ENCODE data around the gene PARL.

The PARL gene

GRCh38 chr3:183818706-183819624 lies 65.7 kb downstream of the PARL start:
- in situ Hi-C loops (cut with MboI; ENCODE audit: low sequenced_read_pairs), result no loop called here

- in situ Hi-C loops (cut with MboI; ENCODE audit: low sequenced_read_pairs), result no loop called here
Measured at GRCh38 chr3:183818041-183818620, 66.5 kb downstream of the PARL start.

- in situ Hi-C loops (cut with MboI; ENCODE audit: low sequenced_read_pairs), result no loop called here
Measured at GRCh38 chr3:183817639-183818038, 67.0 kb downstream of the PARL start.

GRCh38 chr3:183816681-183817510 lies 67.8 kb downstream of the PARL start:
- in situ Hi-C loops (cut with MboI; ENCODE audit: low sequenced_read_pairs), result no loop called here

- in situ Hi-C loops (cut with MboI; ENCODE audit: low sequenced_read_pairs), result no loop called here
Measured at GRCh38 chr3:183815951-183816475, 68.7 kb downstream of the PARL start.

GRCh38 chr3:183815563-183815940 lies 69.1 kb downstream of the PARL start:
- in situ Hi-C loops (cut with MboI; ENCODE audit: low sequenced_read_pairs), result no loop called here

- in situ Hi-C loops (cut with MboI; ENCODE audit: low sequenced_read_pairs), result no loop called here
Measured at GRCh38 chr3:183814240-183814639, 70.4 kb downstream of the PARL start.

- in situ Hi-C loops (cut with MboI; ENCODE audit: low sequenced_read_pairs), result no loop called here
Measured at GRCh38 chr3:183812761-183813445, 71.8 kb downstream of the PARL start.

- in situ Hi-C loops (cut with MboI; ENCODE audit: low sequenced_read_pairs), result no loop called here
Measured at GRCh38 chr3:183811638-183812037, 73.0 kb downstream of the PARL start.

GRCh38 chr3:183810643-183811594 lies 73.8 kb downstream of the PARL start:
- in situ Hi-C loops (cut with MboI; ENCODE audit: low sequenced_read_pairs), result no loop called here

GRCh38 chr3:183809270-183809669 lies 75.4 kb downstream of the PARL start:
- in situ Hi-C loops (cut with MboI; ENCODE audit: low sequenced_read_pairs), result no loop called here

- in situ Hi-C loops (cut with MboI; ENCODE audit: low sequenced_read_pairs), result no loop called here
Measured at GRCh38 chr3:183808355-183808754, 76.3 kb downstream of the PARL start.

- in situ Hi-C loops (cut with MboI; ENCODE audit: low sequenced_read_pairs), result no loop called here
Measured at GRCh38 chr3:183807881-183808280, 76.8 kb downstream of the PARL start.

- in situ Hi-C loops (cut with MboI; ENCODE audit: low sequenced_read_pairs), result no loop called here
Measured at GRCh38 chr3:183807209-183807728, 77.4 kb downstream of the PARL start.

GRCh38 chr3:183802989-183803388 lies 81.7 kb downstream of the PARL start:
- in situ Hi-C loops (cut with MboI; ENCODE audit: low sequenced_read_pairs), result no loop called here

- in situ Hi-C loops (cut with MboI; ENCODE audit: low sequenced_read_pairs), result no loop called here
Measured at GRCh38 chr3:183801601-183802000, 83.1 kb downstream of the PARL start.

- in situ Hi-C loops (cut with MboI; ENCODE audit: low sequenced_read_pairs), result no loop called here
Measured at GRCh38 chr3:183800243-183800863, 84.3 kb downstream of the PARL start.

GRCh38 chr3:183799461-183799860 lies 85.2 kb downstream of the PARL start:
- in situ Hi-C loops (cut with MboI; ENCODE audit: low sequenced_read_pairs), result no loop called here

GRCh38 chr3:183797996-183798395 lies 86.7 kb downstream of the PARL start:
- in situ Hi-C loops (cut with MboI; ENCODE audit: low sequenced_read_pairs), result no loop called here

Data from HL-60/S4 treated with phorbol 12-myristate 13-acetate at 8.2 ng/mL for 4 days and 3 days (cell line).